Inflammatory macrophage treated with lipopolysaccharide for 1 hour (primary cell): ENCODE measurements around the gene GALNT2.

Experiments
- DNase-seq, 2 donors: peaks; one replicate each; pipeline ENCODE4 v3.0.0-alpha.2; 2020 to 2022

The GALNT2 gene

DNA sequence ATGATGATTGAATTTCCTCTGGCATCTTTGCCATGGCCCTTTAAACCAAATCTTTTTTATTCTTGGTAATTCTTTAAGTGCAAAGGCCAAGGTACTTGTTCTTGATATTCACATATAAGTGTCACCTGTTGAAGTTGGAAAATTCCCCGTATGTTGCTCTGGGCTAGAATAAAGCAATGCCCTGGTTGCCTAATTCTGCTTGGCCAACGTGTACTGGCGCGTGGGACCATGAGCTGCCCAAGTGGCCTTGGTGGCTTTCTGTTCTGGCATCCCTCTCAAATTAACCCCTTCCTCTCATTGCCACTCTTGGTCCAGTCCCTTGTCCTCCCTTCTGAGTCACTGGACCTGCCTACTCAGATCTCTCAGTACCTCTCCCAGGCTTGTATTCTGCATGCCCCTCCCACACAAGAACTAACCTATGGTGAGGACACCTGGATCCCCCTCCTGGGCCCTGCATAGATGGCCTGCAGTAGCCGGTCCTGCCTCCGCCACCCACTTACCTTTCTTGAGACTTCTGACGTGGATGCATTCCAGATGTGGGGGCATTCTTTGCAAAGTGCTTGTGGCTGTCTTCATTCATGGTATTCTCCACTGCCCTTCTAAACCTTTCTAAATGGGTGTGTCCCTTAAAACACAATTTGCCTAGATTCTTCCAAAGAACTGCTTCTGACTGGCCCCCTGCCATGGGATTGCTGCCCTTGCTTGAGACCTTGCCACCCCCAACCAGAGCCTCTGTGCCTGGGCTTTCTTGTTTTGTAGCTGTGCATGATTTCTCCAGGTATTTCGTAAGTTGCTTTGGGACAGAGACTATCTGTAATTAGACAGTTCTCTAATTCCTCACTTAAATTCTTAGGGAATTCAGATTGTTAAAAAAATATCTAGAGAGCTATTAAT, 152.4 kb downstream of the GALNT2 start:
- no peak for DNase-seq

DNA sequence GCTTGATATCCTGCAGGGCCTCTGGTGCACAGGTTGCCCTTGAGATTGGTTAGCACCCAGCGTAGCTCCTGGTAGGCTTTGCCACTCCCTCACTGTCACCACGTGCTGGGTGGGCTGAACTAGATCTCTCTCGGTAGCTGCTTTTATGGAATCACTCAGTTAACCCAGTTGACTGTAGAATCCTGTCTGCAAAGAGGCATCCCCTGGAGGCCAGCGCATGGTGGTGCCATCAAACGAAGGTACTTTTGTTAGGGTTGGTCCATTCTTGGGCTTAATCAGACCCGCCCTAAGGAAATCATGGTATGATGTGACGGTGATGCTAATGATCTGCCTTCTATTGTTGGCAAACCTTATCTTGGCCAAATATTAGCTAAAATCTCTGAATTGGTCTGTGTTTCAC, 153.4 kb downstream of the GALNT2 start:
- no peak for DNase-seq

DNA sequence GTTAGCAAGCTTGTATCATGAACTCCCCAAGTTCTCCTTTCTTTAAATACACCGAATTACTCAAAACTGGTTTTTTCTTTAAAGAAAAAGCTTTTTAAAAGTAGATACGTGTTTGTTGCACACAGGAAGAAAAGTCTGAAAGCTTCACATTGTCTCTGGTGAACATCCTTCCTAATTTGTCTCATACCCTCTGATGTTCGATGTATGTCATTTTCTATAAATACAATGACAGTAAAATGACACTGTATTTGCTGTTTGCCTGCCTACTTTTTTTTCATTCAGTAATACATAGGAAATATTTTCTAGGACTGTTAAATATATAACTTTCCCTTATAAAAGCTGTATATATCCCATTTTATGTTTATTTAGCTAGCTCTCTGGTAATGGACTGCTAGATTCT, 153.9 kb downstream of the GALNT2 start:
- DNase-seq, result no peak

DNA sequence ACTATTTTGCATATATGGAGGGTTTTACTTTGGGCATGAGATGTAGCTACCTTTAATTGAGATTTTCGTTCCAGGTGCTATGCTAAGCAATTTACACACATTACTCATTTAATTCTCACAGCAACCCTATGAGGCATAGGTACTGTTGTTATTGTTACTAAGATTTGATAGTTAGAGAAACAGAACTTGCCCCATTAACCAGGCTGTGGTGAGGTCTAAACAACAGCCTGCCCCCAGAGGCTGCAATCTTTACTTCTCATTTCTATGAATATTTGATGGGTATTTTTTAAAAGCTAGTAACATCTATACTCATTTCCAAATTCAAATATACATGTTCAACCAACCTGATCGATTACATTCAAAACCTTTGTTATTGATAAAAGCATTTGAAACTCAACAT, 155.6 kb downstream of the GALNT2 start:
- DNase-seq, result no peak

DNA sequence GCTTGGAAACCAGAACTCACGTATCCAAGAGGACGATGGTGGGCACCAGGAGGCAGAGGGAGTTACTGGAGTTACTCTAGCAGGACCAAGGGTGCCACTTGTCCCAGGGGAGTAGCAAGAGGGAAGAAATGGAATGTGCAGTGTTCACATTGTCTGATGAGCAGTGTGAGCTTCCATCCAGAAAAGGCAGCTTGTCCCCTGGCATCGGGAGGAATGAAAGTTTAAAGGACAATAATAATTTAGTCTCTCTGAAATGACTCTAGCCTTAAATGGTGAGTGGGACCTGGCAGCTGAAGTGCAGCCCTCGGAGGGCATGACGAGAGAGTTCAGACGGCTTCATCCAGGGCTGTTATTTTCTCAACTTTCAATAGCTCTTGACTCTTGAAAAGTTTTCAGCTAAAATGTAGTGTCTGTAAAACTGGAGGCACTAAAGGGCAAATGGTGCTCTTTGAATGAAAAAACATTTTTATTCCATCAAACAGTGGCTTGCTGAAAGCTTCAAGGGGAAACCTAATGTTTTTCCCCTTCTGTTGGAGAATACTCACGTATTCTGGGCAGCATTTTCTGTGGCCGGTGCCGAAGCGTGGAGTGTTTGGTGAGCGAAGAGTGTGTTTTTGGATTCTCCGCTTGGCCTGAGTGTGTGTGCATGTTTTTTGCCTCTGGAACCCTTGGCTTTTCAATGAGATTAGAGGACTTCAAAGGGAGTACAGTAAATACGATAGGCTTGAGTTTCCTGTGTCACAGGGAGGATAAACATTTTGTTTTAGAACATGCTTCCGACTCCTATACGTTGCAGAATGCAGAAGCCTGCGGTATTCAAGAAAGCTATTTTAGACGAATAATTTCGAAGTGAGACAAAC, 157.3 kb downstream of the GALNT2 start:
- no peak for DNase-seq

DNA sequence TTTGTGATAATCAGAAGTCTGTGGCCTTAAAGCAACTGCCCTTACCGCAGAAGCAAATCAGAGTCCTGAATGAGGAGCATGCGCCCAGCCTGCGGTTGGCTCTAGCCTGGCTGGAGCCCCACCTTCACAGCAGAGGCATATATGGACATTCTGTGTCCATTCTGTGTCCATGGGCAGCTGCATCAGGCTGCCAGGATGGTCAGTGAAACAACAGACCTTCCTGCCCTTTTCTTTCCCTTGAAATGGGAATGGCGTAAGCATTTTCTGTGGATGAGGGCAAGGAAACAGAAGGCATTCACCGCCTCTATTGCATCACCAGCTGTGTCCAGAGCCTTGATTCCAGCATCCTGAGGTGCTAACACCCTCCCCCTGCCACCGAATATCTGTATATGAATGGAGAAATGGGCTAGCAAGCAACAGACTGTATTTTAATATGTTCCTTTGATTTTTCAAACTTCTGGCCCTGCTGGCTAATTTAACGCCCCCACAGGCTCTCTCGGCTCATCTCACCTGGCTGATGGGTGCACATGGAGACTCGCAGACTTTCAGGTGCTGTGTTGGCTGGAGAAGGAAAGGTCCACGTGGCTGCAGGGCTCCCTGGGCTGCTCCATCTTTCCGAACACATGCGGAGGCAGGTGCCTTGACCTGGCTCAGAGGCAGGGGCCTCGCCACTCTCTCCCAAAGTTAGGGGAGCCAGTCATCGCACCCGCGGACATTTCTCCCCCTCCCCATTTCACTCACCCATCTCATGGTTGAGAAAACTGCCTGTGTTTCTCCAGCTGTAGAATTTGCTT, 159.2 kb downstream of the GALNT2 start:
- no peak for DNase-seq

DNA sequence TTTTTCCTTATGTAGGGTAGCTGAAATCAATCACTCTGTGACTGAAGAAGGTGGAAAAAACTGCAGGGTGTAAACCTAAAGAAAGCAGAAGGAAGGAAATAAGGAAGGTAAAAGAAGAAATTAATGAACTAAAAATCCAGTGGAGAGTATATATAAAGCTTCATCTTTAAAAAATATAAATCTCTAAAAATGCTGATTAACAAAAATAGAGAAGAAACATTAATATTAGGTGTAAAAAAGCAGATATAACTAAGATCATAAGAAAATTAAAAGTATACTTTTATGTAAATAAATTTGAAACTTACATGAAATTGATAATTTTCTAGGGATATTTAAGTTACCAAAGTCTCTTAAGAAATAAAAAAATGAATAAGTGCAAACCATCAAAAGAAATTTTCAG, 159.8 kb downstream of the GALNT2 start:
- DNase-seq, result no peak

DNA sequence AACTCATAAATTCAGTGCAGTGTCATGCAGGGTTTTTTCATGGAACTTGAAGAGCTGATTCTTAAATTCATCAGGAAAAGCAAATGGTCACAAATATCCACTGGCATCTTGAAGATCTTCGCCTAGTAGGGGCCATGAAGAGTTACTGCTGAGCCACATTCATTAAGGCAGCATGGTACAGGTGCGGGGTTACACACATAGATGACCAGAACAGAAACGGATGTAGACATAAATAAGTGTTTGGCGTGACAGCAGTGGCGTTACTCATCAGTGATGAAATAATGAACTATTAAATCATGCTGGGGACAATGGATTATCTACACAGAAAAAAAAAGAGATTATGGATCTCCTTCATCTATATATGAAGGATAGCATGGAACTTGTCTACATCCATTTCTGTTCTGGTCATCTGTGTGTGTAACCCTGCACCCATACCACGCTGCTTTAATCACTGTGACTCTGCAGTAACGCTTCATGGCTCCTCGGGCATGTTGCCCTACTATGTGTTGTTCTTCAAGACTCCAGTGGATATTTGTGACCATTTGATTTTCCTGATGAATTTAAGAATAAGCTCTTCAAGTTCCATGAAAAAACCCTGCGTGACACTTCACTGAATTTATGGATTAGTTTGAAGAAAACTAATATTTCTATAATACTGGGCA, 161.3 kb downstream of the GALNT2 start:
- DNase-seq, result no peak

DNA sequence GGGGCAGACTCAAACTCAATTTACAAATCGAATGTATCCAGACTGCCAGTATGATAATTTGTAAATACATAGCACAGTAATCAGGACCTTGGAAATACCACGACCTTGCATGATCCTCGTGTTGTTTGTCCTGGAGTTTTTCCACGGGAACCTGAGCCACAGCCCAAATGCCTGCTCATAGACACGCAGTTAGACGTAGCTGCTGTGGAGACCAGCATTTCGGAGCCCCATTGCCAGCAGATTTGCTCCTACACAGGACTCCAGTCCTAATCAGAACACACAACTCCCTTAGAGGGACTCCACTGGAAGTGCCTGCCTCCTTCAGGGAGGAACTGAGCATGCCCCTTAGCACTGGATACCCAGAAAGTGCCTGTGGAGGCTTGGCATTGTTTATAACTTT, 163.2 kb downstream of the GALNT2 start:
- DNase-seq, result no peak

DNA sequence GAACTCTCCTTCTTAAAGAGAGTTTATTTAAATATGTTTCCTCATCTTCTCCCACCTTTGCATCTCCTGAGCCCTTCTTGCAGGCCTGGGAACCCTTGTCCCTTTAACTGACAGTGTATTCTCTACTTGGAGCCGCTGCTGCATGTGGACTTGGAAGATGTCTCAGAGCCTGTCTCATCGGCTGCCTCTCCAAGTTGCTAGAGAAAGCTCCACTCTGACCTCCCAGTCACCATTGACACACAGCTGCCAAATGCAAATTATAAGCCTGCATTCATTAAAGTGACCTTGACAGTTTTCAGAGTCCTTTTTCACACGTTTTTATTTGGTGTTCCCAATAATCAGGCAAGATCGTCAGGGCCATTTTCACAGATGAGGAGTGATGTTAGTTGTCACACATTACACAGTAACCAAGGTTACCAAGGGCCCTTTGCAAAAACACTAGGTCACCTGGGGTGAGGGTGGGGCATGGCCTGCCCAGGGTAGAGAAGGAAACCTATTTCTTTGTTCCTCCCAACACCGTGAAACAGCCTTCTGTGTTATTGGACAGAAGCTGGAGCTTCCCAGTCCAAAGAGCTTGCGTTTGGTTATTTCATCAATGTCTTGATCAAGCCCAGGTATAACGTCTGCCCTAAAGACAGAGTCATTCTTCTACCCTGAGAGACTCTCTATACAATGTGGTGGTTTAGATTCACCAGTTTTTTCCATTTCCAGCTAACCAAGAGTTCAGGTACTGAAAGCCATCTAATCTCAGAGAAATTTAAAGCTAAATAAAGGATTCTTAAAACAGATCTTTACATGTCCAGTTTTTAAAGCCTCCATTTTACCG, 164.1 kb downstream of the GALNT2 start:
- DNase-seq, result no peak

DNA sequence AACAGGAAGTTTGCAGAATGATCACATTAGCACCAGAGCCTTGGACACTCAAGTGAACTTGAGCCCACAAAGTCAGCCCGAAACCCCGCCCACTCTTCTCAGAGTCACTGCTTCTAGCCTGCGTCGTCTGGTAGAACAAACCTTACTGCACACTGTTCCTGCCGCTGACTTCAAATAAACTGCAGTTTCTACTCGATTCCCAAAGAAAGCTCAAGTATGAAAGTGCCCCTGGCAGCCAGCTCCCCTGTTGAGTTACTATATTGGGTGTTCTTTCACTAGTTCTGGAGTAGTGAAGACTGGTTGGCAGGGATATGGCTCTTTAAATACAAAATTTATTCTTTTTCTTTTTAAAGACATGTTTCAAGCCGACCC, 164.7 kb downstream of the GALNT2 start:
- peak; percentile 46 to 72 for DNase-seq

DNA sequence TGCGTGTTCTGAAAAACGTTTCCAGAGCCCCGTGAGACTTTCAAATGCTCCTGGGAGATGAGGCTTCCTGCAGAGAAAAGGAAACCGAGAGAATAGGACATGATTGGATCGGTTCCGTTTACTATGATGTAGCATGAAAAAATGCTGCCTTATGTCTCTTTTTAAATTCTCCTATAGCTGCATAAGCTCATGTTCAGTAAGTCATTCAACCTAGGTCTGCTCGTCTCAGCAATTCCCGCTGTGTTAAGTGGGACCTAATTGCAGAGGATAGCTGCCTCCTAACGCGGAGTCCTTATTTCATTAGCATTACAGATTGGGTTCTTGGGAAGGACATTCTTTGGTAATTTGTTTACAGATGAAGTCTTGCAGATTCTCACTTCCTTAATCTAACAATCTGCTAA, 165.3 kb downstream of the GALNT2 start:
- peak; percentile 19 to 34 for DNase-seq

DNA sequence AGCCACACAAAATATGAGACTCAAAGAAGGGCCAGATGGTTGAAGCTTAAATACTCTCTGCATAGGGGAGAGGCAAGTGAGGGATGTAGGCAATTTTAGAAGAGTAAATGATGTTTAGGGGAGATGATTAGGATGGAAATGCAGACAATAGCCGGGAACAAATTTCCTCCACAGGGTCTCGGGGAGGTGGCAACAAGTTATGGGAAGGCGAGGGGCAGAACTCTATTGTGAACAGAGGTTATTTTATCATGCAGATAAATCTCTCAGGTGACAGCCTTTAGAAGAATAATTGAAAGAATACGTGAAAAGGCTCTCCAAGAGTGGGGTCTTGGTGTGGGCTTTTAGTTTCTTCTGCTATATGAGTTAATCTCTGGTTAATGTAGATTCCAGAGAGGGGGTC, 166.7 kb downstream of the GALNT2 start:
- DNase-seq, result no peak

DNA sequence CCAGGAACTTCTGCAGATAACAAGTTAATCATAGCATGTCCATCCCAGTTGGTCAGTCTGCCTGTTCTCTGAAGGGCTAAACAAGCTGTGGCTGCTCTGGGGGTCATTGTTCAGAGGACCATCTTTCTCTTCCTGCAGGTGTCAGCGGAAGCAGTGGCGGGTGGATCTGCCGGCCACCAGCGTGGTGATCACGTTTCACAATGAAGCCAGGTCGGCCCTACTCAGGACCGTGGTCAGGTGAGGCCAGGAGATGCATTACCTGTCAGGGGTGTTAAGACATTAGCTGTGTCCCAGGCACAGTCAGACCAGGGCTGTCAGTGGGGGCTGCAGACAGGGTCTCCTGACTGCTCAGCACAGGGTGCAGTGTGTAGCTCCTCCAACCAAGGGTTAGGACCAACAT, 168.8 kb downstream of the GALNT2 start:
- no peak for DNase-seq

DNA sequence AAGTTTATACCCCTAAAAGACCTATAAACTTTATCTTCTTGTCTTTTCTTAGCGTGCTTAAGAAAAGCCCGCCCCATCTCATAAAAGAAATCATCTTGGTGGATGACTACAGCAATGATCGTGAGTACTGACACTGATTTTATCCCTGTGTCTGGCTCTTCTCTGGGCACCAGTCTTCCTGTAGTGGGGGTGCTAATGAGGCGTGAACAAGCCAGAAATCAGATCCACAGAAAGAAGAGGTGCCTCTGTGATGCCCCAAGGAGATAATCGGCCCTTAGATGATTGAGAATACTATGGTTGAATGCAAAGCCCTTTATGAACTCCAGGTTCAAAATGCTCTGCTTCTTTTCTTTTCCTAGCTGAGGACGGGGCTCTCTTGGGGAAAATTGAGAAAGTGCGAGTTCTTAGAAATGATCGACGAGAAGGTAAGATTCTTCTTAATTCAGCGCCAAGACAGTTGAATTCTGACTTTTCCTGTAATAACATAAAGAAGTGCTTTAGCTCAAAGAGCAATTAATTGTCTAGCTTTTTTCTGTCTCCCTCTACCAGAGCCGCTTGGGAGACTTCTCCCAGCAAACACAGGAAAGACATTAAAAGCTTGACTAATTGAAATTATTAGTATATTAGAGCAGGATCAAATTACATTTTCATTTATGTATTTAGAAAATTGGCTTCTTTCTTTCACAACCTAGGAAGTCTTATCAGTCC, 169.4 kb downstream of the GALNT2 start:
- no peak for DNase-seq

DNA sequence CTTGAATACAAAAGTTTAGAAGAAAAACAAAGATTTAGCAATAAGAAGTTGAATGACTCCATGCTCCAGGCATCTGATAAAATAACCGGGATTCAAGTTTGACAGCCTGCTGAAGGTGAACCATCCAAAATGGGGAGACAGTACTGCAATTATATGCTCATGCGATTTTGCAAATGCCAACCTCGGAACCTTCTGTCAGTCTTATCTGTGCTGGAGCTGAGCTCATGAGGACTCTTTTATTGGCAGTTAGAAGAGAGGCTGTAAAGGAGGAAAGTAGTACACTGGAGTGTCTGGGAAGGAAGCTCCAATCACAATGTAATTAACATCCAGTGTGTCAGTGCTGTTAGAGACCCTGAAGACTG, 170.0 kb downstream of the GALNT2 start:
- no peak for DNase-seq

DNA sequence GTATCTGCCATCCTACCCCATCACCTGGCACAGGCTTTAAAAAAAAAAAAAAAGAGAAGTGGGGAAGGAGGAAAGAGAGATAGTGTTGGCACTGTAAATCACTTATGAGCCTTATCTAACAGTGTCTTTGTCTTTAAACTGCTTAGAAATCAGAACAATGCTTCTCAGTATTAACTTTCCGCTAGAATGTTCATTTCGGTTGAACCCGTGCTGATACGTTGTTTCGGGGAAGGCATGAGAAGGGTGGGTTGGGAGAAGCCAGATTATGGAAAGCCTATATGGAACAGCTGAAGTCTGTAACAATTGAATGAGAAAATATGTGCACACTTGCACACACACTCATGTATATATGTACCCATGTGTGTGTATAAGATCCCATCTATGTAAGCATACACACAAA, 170.8 kb downstream of the GALNT2 start:
- no peak for DNase-seq

DNA sequence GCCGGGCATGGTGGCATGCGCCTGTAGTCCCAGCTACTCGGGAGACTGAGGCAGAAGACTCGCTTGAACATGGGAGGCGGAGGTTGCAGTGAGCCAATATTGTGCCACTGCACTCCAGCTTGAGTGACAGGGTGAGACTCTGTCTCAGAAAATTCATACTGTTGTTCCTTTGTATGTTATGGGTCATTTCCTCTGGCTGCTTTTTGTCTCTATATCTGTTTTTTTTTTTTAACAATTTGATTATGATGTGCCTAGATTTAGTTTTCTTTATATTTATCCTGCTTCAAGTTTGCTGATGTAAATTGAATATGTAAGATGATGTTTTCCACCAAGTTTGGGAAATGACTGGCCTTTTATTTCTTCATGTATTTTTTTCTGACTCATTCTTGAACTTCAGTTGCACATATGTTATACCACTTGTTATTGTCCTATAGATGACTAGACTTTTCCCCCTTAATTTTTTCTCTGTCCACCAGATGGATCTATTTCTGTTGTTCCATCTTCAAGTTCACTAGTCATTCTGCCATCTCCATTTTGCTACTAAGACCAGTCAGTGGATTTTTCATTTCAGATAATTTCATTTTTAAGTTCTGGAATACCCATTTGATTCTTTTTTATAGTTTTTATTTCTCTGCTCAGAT, 173.5 kb downstream of the GALNT2 start:
- no peak for DNase-seq

DNA sequence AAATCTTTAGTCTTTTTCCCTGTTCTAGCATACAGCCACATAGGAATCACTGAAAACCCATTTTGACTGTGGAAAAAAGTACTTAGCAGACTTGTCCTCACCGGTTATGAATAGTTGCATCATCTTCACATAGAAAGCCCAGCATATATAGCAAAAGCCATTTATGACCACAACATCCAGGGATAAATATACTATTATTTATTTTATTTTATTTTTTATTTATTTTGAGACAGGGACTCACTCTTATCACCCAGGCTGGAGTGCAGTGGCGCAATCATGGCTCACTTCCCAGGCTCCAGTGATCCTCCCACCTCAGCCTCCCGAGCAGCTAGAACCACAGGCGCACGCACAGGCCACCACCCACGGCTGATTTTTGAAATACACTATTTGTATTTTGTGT, 175.3 kb downstream of the GALNT2 start:
- no peak for DNase-seq

DNA sequence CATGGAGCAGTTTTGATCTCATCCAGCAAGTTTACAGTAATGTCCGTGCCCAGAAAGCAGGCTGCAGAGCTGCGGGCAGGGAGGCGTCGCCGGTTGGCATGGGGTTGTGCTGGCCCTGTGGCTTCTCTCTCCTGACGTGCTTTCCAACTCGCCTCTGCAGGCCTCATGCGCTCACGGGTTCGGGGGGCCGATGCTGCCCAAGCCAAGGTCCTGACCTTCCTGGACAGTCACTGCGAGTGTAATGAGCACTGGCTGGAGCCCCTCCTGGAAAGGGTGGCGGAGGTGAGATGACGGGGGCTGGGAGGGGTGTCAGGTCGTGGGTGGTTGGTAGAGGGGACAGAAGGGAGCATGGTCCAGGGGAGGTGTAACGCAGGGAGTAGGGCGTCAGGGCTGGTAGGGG, 176.1 kb downstream of the GALNT2 start:
- no peak for DNase-seq
